HepG2 (cell line): Measurements from ENCODE around the gene JAG1. TPM values are rescaled to one million over a fixed set of nuclear protein-coding genes. Genes with fewer than 3 reads are reported as not detected.

ENCODE experiments used
- ATAC-seq: fragments of 200-7000 bp; cut with Tn5 transposase; 3 replicates; pipeline ENCODE4 v1.9.1; 2020; ENCODE audit warnings: mild to moderate bottlenecking, moderate library complexity
- BruUV-seq: library from RNA; stranded (reverse); fragments of 400-500 nt; replicated peaks from 2 replicates; lab custom pipeline; 2021; lab: Mats Ljungman, UMichigan
- CTCF ChIA-PET: fragments of 300-600 bp; formaldehyde crosslinking; extraction: SDS; loops from one replicate; lab custom pipeline; 2021; ENCODE audit warnings: low total read pairs, inconsistent platforms, low intra/inter-chr PET ratio; lab: Yijun Ruan, JAX
- POLR2A ChIA-PET: fragments of 350-600 bp; sonication (Branson Sonifier 250); formaldehyde crosslinking; loops from one replicate; lab custom pipeline; 2020; ENCODE audit warnings: antibody characterized with exemption, inconsistent platforms; lab: Yijun Ruan, JAX
- DNase-seq: peaks from one replicate; pipeline ENCODE4 v3.0.0-alpha.2; 2015; ENCODE audit warnings: low spot score
- FAIRE-seq: peaks from 3 replicates; lab custom pipeline; 2011; peaks lifted over from hg19 to GRCh38; lab: Jason Lieb, UNC
- H2AFZ ChIP-seq: one replicate; pipeline ENCODE4 v1.6.1; 2011; ENCODE audit warnings: low read length, inconsistent platforms
- H3K27ac ChIP-seq: fragments of 300-600 bp; 3 replicates; pipeline ENCODE4 v1.8.0; 2011; ENCODE audit warnings: mixed run types, mild to moderate bottlenecking, mixed read lengths, low read length, inconsistent platforms; ENCODE audit not compliant: insufficient read depth; ENCODE audit errors: extremely low read length
- H3K27me3 ChIP-seq, 2 experiments: fragments of 200-600 bp in 1 of 2; 2 replicates in 1 of 2; 3 replicates in 1 of 2; pipeline versions ENCODE4 v1.6.0 to v1.8.0; 2011; ENCODE audit warnings: low read length in 2 of 2, mild to moderate bottlenecking in 2 of 2, moderate library complexity in 2 of 2, inconsistent platforms in 1 of 2; ENCODE audit not compliant: insufficient read depth in 2 of 2, control insufficient read depth in 1 of 2
- H3K36me3 ChIP-seq, 2 experiments: fragments of 200-600 bp in 1 of 2; replicated peaks in 1 of 2; 2 replicates in 1 of 2; 3 replicates in 1 of 2; pipeline versions ENCODE4 v1.5.1 to v1.8.0; 2011; ENCODE audit warnings: low read length in 2 of 2, inconsistent platforms in 1 of 2; ENCODE audit not compliant: insufficient read depth in 2 of 2, control insufficient read depth in 1 of 2
- H3K4me1 ChIP-seq: 2 replicates; pipeline ENCODE4 v1.5.1; 2012; ENCODE audit warnings: low read length, inconsistent platforms; ENCODE audit not compliant: insufficient read depth
- H3K4me2 ChIP-seq: 2 replicates; pipeline ENCODE4 v1.6.0; 2011; ENCODE audit warnings: low read depth, low read length, inconsistent platforms
- H3K4me3 ChIP-seq, 3 experiments: fragments of 200-600 bp in 1 of 3; sonication (generic), shearing (Covaris generic) in 1 of 3; replicated peaks in 1 of 3; 2 replicates each; pipeline ENCODE4 v1.5.1; 2011 to 2016; ENCODE audit warnings: low read length in 3 of 3, inconsistent platforms in 2 of 3, low read depth in 2 of 3, mild to moderate bottlenecking in 2 of 3, control low read depth in 1 of 3, mixed read lengths in 1 of 3; ENCODE audit not compliant: insufficient read depth in 1 of 3
- H3K79me2 ChIP-seq: one replicate; pipeline ENCODE4 v1.6.1; 2011; ENCODE audit warnings: low read length, inconsistent platforms; ENCODE audit not compliant: insufficient read depth
- H3K9ac ChIP-seq: 2 replicates; pipeline ENCODE4 v1.6.0; 2011; ENCODE audit warnings: mild to moderate bottlenecking, low read depth, low read length, inconsistent platforms; ENCODE audit not compliant: insufficient read depth
- H3K9me3 ChIP-seq: 2 replicates; pipeline ENCODE4 v1.5.1; 2012; ENCODE audit warnings: mild to moderate bottlenecking, low read length
- H4K20me1 ChIP-seq: 2 replicates; pipeline ENCODE4 v1.6.0; 2011; ENCODE audit warnings: inconsistent platforms, mild to moderate bottlenecking, low read length, moderate library complexity; ENCODE audit not compliant: insufficient read depth
- AGO2 ChIP-seq: fragments of 200-400 bp; formaldehyde crosslinking; optimal IDR thresholded peaks from 2 replicates; pipeline ENCODE3; 2017; ENCODE audit warnings: mild to moderate bottlenecking, low read depth, low read length, moderate library complexity
- GLI4 ChIP-seq: sonication (generic); formaldehyde crosslinking; IDR thresholded peaks from 2 replicates; pipeline ENCODE4 v1.5.1; 2020; ENCODE audit warnings: missing genetic modification reagents, mild to moderate bottlenecking, moderate library complexity, borderline replicate concordance
- GMEB1 ChIP-seq: sonication (generic); formaldehyde crosslinking; IDR thresholded peaks from 2 replicates; pipeline ENCODE4 v1.5.1; 2020; ENCODE audit warnings: missing genetic modification reagents, mild to moderate bottlenecking, borderline replicate concordance
- JUN ChIP-seq: sonication (generic); formaldehyde crosslinking; IDR thresholded peaks from 2 replicates; pipeline ENCODE4 v1.4.0; 2020; ENCODE audit warnings: mild to moderate bottlenecking, missing genetic modification reagents
- KDM5B ChIP-seq: sonication (generic); formaldehyde crosslinking; IDR thresholded peaks from 2 replicates; pipeline ENCODE4 v1.4.0; 2020; ENCODE audit warnings: missing genetic modification reagents, mild to moderate bottlenecking, borderline replicate concordance
- MAFF ChIP-seq: IDR thresholded peaks from 2 replicates; pipeline ENCODE4 v1.6.1; 2011; ENCODE audit warnings: low read depth, low read length, improper control_type of control experiment
- MAFK ChIP-seq, 2 experiments: IDR thresholded peaks in 1 of 2; conservative IDR thresholded peaks in 1 of 2; 2 replicates each; pipeline ENCODE4 v1.6.1; 2011; ENCODE audit warnings: improper control_type of control experiment in 2 of 2, low read length in 2 of 2
- NR2F6 ChIP-seq, 2 experiments: IDR thresholded peaks; 2 replicates each; pipeline ENCODE4 v1.6.1; 2016; ENCODE audit warnings: antibody characterized with exemption in 1 of 2, mild to moderate bottlenecking in 1 of 2
- POLR2A ChIP-seq, 2 experiments: IDR thresholded peaks; 2 replicates each; pipeline ENCODE4 v1.6.1; 2011; ENCODE audit warnings: low read depth in 2 of 2, low read length in 2 of 2, mild to moderate bottlenecking in 1 of 2, moderate library complexity in 1 of 2; ENCODE audit not compliant: insufficient read depth in 1 of 2
- POLR2AphosphoS2 ChIP-seq: IDR thresholded peaks from 2 replicates; pipeline ENCODE4 v1.6.1; 2011; ENCODE audit warnings: low read depth, low read length, improper control_type of control experiment
- TSC22D2 ChIP-seq: sonication (generic); formaldehyde crosslinking; IDR thresholded peaks from 2 replicates; pipeline ENCODE4 v1.5.1; 2020; ENCODE audit warnings: missing genetic modification reagents, mild to moderate bottlenecking, borderline replicate concordance
- YEATS2 ChIP-seq: sonication (generic); formaldehyde crosslinking; IDR thresholded peaks from 2 replicates; pipeline ENCODE4 v1.4.0; 2020; ENCODE audit warnings: missing genetic modification reagents, borderline replicate concordance
- ZMYM2 ChIP-seq: sonication (generic); formaldehyde crosslinking; IDR thresholded peaks from 2 replicates; pipeline ENCODE4 v1.8.0; 2022; ENCODE audit warnings: mild to moderate bottlenecking, missing genetic modification reagents
- ZNF136 ChIP-seq: sonication (generic); formaldehyde crosslinking; IDR thresholded peaks from 2 replicates; pipeline ENCODE4 v1.8.1; 2022; ENCODE audit warnings: low read depth, mild to moderate bottlenecking, moderate library complexity, missing genetic modification reagents
- ZNF883 ChIP-seq: sonication (generic); formaldehyde crosslinking; IDR thresholded peaks from 2 replicates; pipeline ENCODE4 v1.5.1; 2020; ENCODE audit warnings: mild to moderate bottlenecking, missing genetic modification reagents; ENCODE audit errors: not compliant biosample characterization
- WGBS: methylation state at CpG from one replicate; pipeline ENCODE4 v1.1.6; 2017; ENCODE audit warnings: low lambda C conversion rate; 5-methylcytosine and 5-hydroxymethylcytosine counted together
- in situ Hi-C: cut with HindIII; loops from 2 replicates; pipeline ENCODE4 v1.10.0; 2017; ENCODE audit warnings: low pct_unique_long_range_greater_than_20kb; ENCODE audit not compliant: extremely low pct_ligation_motif_present
- intact Hi-C: fragments of 100-400 bp; cut with micrococcal nuclease; formaldehyde crosslinking; loops from one replicate; pipeline ENCODE4 v1.10.0; 2022; ENCODE audit not compliant: unreplicated experiment
- polyA plus RNA-seq, 8 experiments: library from polyadenylated mRNA; depleted of rRNA in 3 of 8; stranded (reverse) in 7 of 8; unstranded in 1 of 8; fragments of >200 nt; fragmentation: Illumina TruSeq in 4 of 8; extraction: Trizol in 4 of 8; gene quantifications; 2 replicates each; pipeline versions ENCODE4 v1.2.1 to v1.2.3, GENCODE V29; 2011 to 2016; ENCODE audit warnings: low read depth in 4 of 8, missing spikeins in 1 of 8, mixed read lengths in 1 of 8; ENCODE audit not compliant: insufficient read depth in 1 of 8
- total RNA-seq, 5 experiments: library from RNA; depleted of rRNA; stranded (reverse); fragments of >200 nt; fragmentation: Illumina TruSeq; extraction: Trizol; gene quantifications; 2 replicates each; pipeline ENCODE4 v1.2.3, GENCODE V29; 2016; ENCODE audit warnings: low read depth in 1 of 5
- TF ChIP-seq, protein P1 (sequence below): sonication (generic); formaldehyde crosslinking; IDR thresholded peaks from 2 replicates; pipeline ENCODE4 v1.5.1; 2020; ENCODE audit warnings: missing genetic modification reagents, mild to moderate bottlenecking, borderline replicate concordance
- TF ChIP-seq, protein P2 (sequence below): IDR thresholded peaks from 2 replicates; pipeline ENCODE4 v1.6.1; 2016; ENCODE audit warnings: low read depth
- TF ChIP-seq, protein P3 (sequence below): sonication (generic); formaldehyde crosslinking; IDR thresholded peaks from 2 replicates; pipeline ENCODE4 v1.5.1; 2020; ENCODE audit warnings: mild to moderate bottlenecking, missing genetic modification reagents, moderate library complexity

Gene JAG1
- total and polyA plus RNA-seq, 2 of the 13 experiments (the other 11 are each of a cell fraction or from before 2014, with no cell fraction given): 47.1 to 56.3 TPM

DNA sequence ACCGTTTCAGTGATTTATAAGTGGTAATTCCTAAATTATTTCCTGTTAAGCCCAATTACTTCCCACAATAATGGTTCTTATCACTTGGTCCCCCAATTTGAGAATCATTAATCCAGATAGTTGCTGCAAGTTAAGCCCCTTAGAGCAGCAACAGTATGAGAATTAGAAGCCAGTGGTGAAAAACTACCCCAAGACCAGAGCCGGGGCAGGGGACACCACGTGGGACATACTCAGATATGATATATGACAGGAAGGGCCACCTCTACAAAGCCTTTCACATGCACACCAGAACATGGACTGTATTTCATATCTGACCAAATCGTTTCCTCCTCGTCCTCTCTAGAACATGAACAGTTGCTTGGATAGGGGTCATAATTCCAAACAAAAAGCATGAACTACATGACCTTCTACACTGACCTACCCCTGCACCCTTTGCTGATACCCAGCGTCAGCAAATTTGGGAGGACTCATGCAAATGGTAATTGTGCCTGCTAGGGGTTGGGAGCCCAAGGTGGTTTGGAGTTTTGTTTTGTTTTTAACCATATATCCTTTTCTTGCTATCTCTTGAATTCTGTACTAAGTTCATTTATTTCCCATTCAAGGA, 3.9 kb downstream of the JAG1 start:
- Histone ChIP-seq H3K36me3 (peaks cover 20 to 32% of the 10 kb centered on the region in 2 experiments), H4K20me1 (peaks cover 43% of the 10 kb centered on the region), H3K79me2 (peaks cover 88% of the 10 kb centered on the region), H3K27me3 (no peaks in the 10 kb centered on the region; a peak in 1 of 5 replicates), H2AFZ (no peak overlapping the region), H3K9ac (peak overlapping the region; percentile 95), H3K4me3 (peak overlapping the region; percentile 85 to 94 (median 91); a peak in 5 of 6 replicates), H3K27ac (peak overlapping the region; percentile 89), H3K4me2 (peak overlapping the region; percentile 96), H3K4me1 (peaks cover 68% of the 10 kb centered on the region), H3K9me3 (no peaks in the 10 kb centered on the region)
- WGBS: 51% methylated on average over 6 of the region's 6 CpGs
- CTCF ChIA-PET: no interaction called here
- POLR2A ChIA-PET: interaction anchor here (1.3 to 5.0 kb wide), 4 partner anchors 10 to 117 kb away, joined by 5 to 43 read pairs (median 10); no protein-coding TSS in a partner anchor
- no TSS peak for BruUV-seq
- no peak for DNase-seq
- in situ Hi-C loops: loop anchor here (5.0 kb wide), 3 partner anchors 537 to 872 kb away; no protein-coding TSS in a partner anchor
- no peak for FAIRE-seq
- ATAC-seq: no peak
- intact Hi-C loops: loop anchor here (2.0 to 10.0 kb wide), 7 partner anchors 65 to 875 kb away; no protein-coding TSS in a partner anchor
- 0 out of 2 replicates have a peak, but pooled peaks have one; percentile 3 for TF ChIP-seq ZMYM2 (CRISPR knock-in tag)
- TF ChIP-seq JUN (CRISPR knock-in tag): no peak
- TF ChIP-seq KDM5B (CRISPR knock-in tag): no peak
- TF ChIP-seq MAFF: peak; percentile 64
- TF ChIP-seq MAFK (conservative IDR thresholded peaks at IDR 0.05 in 1 of 2, IDR thresholded peaks at IDR 0.05 in 1 of 2; ENCODE audit: low read length in 2 of 2): peak; percentile 68 to 85
- peak; percentile 35 for TF ChIP-seq ZNF883 (CRISPR knock-in tag)
- TF ChIP-seq POLR2A (IDR thresholded peaks at IDR 0.05; ENCODE audit: insufficient read depth in 1 of 2, low read depth in 2 of 2, low read length in 2 of 2): no peak
- TF ChIP-seq TSC22D2 (CRISPR knock-in tag): 0 out of 2 replicates have a peak, but pooled peaks have one; percentile 7
- TF ChIP-seq AGO2: peak; percentile 48
- TF ChIP-seq, protein P1, sequence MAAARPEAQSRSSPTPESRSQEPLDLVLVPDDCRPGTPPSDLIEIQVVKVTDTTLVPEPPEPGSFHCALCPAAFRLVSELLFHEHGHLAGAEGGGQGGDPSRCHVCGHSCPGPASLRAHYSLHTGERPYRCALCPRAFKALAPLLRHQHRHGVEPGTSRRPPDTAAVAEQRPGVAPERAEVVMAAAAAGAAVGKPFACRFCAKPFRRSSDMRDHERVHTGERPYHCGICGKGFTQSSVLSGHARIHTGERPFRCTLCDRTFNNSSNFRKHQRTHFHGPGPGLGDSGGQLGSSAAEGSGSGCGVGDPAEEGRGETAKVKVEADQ: 0 out of 2 replicates have a peak, but pooled peaks have one; percentile 48
- TF ChIP-seq, protein P2, sequence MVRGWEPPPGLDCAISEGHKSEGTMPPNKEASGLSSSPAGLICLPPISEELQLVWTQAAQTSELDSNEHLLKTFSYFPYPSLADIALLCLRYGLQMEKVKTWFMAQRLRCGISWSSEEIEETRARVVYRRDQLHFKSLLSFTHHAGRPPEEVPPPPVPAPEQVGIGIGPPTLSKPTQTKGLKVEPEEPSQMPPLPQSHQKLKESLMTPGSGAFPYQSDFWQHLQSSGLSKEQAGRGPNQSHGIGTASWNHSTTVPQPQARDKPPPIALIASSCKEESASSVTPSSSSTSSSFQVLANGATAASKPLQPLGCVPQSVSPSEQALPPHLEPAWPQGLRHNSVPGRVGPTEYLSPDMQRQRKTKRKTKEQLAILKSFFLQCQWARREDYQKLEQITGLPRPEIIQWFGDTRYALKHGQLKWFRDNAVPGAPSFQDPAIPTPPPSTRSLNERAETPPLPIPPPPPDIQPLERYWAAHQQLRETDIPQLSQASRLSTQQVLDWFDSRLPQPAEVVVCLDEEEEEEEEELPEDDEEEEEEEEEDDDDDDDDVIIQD (CRISPR knock-in tag): no peak
- TF ChIP-seq, protein P3, sequence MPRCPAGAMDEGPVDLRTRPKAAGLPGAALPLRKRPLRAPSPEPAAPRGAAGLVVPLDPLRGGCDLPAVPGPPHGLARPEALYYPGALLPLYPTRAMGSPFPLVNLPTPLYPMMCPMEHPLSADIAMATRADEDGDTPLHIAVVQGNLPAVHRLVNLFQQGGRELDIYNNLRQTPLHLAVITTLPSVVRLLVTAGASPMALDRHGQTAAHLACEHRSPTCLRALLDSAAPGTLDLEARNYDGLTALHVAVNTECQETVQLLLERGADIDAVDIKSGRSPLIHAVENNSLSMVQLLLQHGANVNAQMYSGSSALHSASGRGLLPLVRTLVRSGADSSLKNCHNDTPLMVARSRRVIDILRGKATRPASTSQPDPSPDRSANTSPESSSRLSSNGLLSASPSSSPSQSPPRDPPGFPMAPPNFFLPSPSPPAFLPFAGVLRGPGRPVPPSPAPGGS (CRISPR knock-in tag): 0 out of 2 replicates have a peak, but pooled peaks have one; percentile 52
- TF ChIP-seq GMEB1 (CRISPR knock-in tag): peak; percentile 45; the same call in 1 of the 2 replicates
- TF ChIP-seq ZNF136 (CRISPR knock-in tag): 0 out of 2 replicates have a peak, but pooled peaks have one; percentile 16
- TF ChIP-seq YEATS2 (CRISPR knock-in tag): 0 out of 2 replicates have a peak, but pooled peaks have one; percentile 14
- TF ChIP-seq NR2F6 (IDR thresholded peaks at IDR 0.05): peak; percentile 17; the same call in 1 of the 2 replicates
- no peak for TF ChIP-seq NR2F6 (CRISPR knock-in tag; IDR thresholded peaks at IDR 0.05)
- peak; percentile 66; the same call in 1 of the 2 replicates for TF ChIP-seq GLI4 (CRISPR knock-in tag)
- no peak for TF ChIP-seq POLR2AphosphoS2
